Stimulated activated CD8-positive, alpha-beta memory T cell treated with anti-CD3 and anti-CD28 coated beads, Interleukin-15, amount 100 ng/mL, for 48 hours (primary cell): Measurements from ENCODE around the gene CPNE1.

Experiments used
- DNase-seq, 2 donors: peaks; one replicate each; pipeline ENCODE4 v3.0.0-alpha.2; 2020; ENCODE audit warnings: low read depth in 2 of 2

CPNE1 gene

GRCh38 chr20:35600176-35600992 lies 64.3 kb downstream of the CPNE1 start:
- DNase-seq, result no peak

- no peak for DNase-seq
These were observed 65.0 kb downstream of the CPNE1 start for GRCh38 chr20:35599776-35600120.

- DNase-seq, result no peak
These were observed 65.6 kb downstream of the CPNE1 start for GRCh38 chr20:35598899-35599775.

GRCh38 chr20:35598476-35598875 lies 66.2 kb downstream of the CPNE1 start:
- no peak for DNase-seq

GRCh38 chr20:35597186-35597585 lies 67.5 kb downstream of the CPNE1 start:
- no peak for DNase-seq

- no peak for DNase-seq
These were observed 68.8 kb downstream of the CPNE1 start for GRCh38 chr20:35595901-35596300.

- no peak for DNase-seq
These were observed 69.2 kb downstream of the CPNE1 start for GRCh38 chr20:35595456-35595855.

- no peak for DNase-seq
These were observed 72.2 kb downstream of the CPNE1 start for GRCh38 chr20:35592339-35592974.

- no peak for DNase-seq
These were observed 76.3 kb downstream of the CPNE1 start for GRCh38 chr20:35588397-35588796.

GRCh38 chr20:35587436-35587835 lies 77.3 kb downstream of the CPNE1 start:
- no peak for DNase-seq

GRCh38 chr20:35586751-35587425 lies 77.8 kb downstream of the CPNE1 start:
- no peak for DNase-seq

- DNase-seq, result no peak
These were observed 80.8 kb downstream of the CPNE1 start for GRCh38 chr20:35583636-35584560.

GRCh38 chr20:35582741-35583404 lies 81.8 kb downstream of the CPNE1 start:
- no peak for DNase-seq

- no peak for DNase-seq
These were observed 82.6 kb downstream of the CPNE1 start for GRCh38 chr20:35582131-35582530.

- DNase-seq, result no peak
These were observed 85.5 kb downstream of the CPNE1 start for GRCh38 chr20:35579196-35579595.

- no peak for DNase-seq
These were observed 86.2 kb downstream of the CPNE1 start for GRCh38 chr20:35578469-35578868.

GRCh38 chr20:35576816-35577215 lies 87.9 kb downstream of the CPNE1 start:
- no peak for DNase-seq
